Activated naive CD4-positive, alpha-beta T cell treated with anti-CD3 and anti-CD28 coated beads, Interleukin-2, amount 50 U/mL, for 16 hours (primary cell): ENCODE data around the gene S1PR2.

Experiments
- DNase-seq: peaks from one replicate; pipeline ENCODE4 v3.0.0-alpha.2; 2020

Gene S1PR2

GRCh38 chr19:10230861-10231611 lies at the start of gene S1PR2:
Gene S1PR2 (minus strand): TSS chr19:10231331. CDS start chr19:10224905, 6,426 bp downstream.
- peak; percentile 71 for DNase-seq

- DNase-seq: no peak
Measured at GRCh38 chr19:10279737-10280442, 48.8 kb upstream of the S1PR2 start.

GRCh38 chr19:10278935-10279334 lies 47.8 kb upstream of the S1PR2 start:
- no peak for DNase-seq

GRCh38 chr19:10277795-10278589 lies 46.9 kb upstream of the S1PR2 start:
- no peak for DNase-seq

GRCh38 chr19:10274589-10274988 lies 43.5 kb upstream of the S1PR2 start:
- DNase-seq: no peak

- DNase-seq: no peak
Measured at GRCh38 chr19:10271543-10272086, 40.5 kb upstream of the S1PR2 start.

- peak; percentile 68 for DNase-seq
Measured at GRCh38 chr19:10270616-10271394, 39.7 kb upstream of the S1PR2 start, which contains the start of gene ICAM1. Gene ICAM1 (plus strand): TSS chr19:10271120. CDS start chr19:10271160, 40 bp downstream.

GRCh38 chr19:10270180-10270615 lies 39.1 kb upstream of the S1PR2 start:
- DNase-seq: no peak

- DNase-seq: peak; percentile 87
Measured at GRCh38 chr19:10269333-10270179, 38.4 kb upstream of the S1PR2 start.

GRCh38 chr19:10268071-10268470 lies 36.9 kb upstream of the S1PR2 start:
- no peak for DNase-seq

- DNase-seq: no peak
Measured at GRCh38 chr19:10266706-10267105, 35.6 kb upstream of the S1PR2 start.

GRCh38 chr19:10262771-10263170 lies 31.6 kb upstream of the S1PR2 start:
- DNase-seq: no peak

- DNase-seq: peak; percentile 46
Measured at GRCh38 chr19:10260141-10260584, 29.0 kb upstream of the S1PR2 start.

- peak; percentile 93 for DNase-seq
Measured at GRCh38 chr19:10259162-10259905, 28.2 kb upstream of the S1PR2 start.

- DNase-seq: no peak
Measured at GRCh38 chr19:10258080-10258710, 27.1 kb upstream of the S1PR2 start.

GRCh38 chr19:10256970-10257615 lies 26.0 kb upstream of the S1PR2 start:
- DNase-seq: no peak

GRCh38 chr19:10256551-10256950 lies 25.4 kb upstream of the S1PR2 start:
- no peak for DNase-seq

GRCh38 chr19:10255358-10255757 lies 24.2 kb upstream of the S1PR2 start:
- no peak for DNase-seq

GRCh38 chr19:10254244-10254643 lies 23.1 kb upstream of the S1PR2 start:
- no peak for DNase-seq
